Stimulated activated CD4-positive, alpha-beta T cell treated with anti-CD3 and anti-CD28 coated beads, Interleukin-4, amount 100 ng/mL, for 1 hour (primary cell): Measurements from ENCODE around the gene CRHR2.
A peak's percentile ranks its signal among the peaks of the same experiment; 100 is the strongest.
"Not testable (repeated sequence)": the region's sequence is repeated elsewhere in the genome, so short reads cannot be mapped to it uniquely, and the experiment has no call there.

Source experiments
- DNase-seq: peaks from one replicate; pipeline ENCODE4 v3.0.0-alpha.2; 2020

CRHR2 gene

DNA sequence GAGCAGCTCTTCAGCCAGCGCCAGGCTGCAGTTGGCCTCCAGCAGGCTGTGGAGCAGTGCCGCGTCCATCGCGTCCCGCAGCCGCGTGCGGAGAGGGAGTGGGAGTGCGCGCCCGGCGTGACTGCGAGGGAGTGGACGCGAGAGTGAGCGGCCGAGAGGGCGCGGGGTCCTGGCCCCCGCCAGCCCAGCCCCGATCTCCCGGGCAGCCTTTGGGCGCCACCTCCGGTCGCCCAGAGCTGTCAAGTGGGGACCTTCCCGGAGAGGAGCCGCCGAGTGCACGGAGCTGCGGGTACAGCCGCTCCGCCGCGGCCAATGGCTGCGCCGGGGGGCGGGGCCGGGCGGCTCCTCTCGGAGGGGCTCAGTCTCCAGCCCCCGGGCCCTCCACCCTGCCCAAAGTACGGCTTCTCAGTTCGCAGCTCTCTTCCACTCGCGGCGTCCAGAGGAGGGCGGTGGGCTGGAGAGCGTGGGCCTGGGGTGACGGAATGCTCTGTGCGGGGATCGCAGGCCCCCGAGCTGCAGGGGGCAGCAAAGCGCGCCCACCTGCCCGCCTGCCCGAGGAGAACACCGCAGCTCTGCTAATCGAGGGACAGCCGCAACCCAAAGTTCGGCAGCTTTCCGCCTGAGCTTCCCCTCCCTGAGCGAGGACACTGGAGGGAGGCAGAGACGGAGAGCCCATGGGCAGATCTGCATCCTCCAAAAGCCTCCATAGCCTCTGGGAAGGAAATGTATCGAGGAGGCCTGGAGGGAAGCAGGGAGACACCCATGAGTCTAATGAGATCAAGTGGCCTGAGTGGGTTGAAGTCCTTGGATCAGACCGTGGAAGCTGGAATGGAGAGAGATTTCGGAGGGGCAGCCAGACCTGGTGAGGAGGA is at the start of gene CRHR2:
CRHR2 (minus strand) TSS at position 245 of the 872 bp plus-strand sequence; CDS start at position 69, 176 bp downstream.
- peak; percentile 36 for DNase-seq

DNA sequence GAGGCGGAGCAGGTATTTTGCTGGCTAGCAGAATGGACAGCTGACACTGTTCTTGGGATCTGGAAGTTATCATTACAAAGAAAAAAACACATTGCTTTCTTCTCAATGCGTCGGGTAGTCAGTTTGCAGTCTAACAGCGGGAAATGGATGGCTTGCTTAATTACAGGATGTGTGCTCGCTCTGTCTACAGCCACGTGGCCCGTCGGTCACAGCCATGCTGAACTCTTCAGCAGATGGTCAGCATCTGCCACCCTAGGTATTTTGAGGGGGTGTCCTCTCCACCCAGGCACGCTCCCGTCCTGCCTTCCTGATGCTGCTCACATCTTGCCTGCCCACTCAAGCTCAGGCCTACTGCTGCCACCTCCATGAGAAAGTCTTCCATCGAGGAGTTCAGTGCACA is 49.3 kb upstream of the CRHR2 start:
- DNase-seq, result no peak

DNA sequence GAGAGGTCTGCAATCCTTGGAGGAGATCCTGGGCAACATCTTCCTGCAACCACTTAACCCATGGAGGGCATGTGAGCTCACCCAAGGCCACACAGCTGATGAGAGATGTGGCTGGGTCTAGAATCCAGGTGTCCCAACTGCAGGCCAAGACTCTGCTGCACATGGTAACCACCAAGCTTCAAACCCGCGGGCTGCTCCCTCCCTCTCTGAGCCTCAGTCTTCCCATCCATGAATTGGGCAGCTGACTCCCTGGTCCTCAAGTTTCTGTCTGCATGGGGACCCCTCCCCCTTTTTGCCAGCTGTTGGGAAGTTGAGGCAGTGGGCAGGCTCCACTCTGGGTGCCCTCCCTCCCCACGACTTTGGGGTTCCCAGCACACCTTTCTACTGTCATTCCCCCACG is 48.7 kb upstream of the CRHR2 start:
- no peak for DNase-seq

DNA sequence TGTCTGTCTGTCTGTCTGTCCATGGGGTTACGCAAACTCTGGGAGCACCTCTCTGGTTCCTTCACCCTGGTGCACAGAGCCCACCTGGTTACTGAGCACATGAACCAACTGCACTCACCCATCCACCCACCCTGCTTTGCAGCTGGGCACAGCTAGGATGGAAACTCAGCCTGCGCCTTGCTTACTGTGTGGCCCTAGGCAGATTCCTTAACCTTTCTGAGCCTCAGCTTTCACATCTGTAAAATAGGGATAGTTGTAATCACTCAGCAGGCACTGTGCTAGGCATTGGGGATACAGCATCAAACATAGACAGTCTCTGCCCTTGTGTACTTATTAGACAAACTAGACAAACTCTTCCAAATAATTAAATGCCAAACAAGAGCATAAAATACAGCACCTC is 47.8 kb upstream of the CRHR2 start:
- no peak for DNase-seq

DNA sequence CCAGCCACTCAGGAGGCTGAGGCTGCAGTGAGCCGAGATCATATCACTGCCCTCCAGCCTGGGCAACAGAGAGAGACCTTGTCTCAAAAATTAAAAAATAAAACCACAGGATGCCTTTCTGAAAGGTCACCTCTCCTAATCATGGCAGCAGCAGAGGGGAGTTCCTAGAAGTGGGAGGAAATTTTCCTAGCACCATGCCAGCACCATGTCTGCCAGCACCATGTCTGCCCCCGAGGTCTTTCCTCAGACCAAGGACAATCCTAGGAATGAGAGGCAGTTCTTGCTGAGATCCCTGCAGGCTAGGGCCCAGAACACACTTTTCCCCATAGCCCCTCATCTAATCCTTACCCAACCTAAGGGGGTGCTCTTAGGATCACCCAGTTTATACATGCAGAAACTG is 47.4 kb upstream of the CRHR2 start:
- no peak for DNase-seq

DNA sequence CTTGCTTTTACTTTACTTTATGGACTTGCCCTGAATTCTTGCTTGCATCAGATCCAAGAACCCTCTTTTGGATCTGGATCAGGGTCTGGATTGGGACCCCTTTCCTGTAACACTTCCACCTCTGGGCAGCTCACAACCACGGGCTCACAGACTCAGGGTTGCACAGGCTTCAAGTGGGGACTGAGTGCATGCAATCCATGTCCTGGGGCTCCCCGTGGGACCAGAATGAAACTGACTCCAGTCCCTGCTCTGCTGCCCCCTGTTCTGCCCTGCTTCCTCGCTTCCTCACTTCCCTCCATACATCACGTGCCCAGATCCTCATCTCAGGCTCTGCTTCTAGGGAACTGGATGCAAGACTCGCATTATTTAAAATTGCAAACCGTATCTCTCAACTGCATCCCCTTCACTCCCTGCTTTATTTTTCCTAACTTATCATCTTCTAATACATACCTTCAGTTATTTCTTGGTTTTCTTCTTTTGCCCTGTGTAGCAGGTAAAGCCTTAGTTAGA is 46.4 kb upstream of the CRHR2 start:
- no peak for DNase-seq

DNA sequence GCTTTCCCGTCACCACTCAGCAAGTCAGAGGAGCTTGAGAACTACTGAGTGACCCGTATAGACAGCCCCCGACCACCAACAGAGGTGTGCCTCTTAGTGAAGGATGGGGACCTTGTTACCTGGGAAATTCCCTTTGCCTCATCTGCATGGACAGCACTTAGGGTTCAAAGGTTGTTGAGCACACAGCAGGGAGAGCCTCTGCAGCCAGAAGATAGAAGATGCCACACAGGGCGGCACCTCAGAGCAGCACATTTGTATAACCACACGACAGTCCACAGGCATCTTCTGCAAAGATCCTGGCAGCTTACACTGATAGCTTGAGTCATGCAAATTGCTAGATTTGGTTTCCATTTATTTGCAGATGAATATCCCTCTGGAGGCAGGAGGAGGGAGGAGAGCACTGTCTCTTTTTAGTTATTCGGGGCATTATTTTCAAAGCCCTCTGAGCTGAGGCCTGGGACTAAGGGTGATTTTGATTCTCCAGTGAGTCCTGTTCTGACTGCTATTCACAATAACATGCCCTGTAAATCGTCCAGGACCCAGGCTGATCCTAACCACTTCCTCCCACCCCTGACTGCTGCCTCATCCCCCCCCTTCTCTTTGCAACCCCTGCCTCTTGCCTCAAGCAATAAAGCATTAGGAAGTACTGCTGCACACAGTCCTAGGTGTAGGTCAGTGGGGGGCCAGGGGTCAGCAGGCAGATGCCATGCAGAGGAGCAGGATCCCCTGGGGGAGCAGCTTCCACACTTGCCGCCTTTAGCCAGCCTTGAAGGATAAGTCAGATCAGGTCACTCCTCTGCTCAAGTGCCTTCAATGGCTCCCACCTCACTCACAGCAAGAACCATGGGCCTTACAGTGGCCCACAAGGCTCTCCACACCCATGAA is 45.0 kb upstream of the CRHR2 start:
- DNase-seq, result peak; percentile 22

DNA sequence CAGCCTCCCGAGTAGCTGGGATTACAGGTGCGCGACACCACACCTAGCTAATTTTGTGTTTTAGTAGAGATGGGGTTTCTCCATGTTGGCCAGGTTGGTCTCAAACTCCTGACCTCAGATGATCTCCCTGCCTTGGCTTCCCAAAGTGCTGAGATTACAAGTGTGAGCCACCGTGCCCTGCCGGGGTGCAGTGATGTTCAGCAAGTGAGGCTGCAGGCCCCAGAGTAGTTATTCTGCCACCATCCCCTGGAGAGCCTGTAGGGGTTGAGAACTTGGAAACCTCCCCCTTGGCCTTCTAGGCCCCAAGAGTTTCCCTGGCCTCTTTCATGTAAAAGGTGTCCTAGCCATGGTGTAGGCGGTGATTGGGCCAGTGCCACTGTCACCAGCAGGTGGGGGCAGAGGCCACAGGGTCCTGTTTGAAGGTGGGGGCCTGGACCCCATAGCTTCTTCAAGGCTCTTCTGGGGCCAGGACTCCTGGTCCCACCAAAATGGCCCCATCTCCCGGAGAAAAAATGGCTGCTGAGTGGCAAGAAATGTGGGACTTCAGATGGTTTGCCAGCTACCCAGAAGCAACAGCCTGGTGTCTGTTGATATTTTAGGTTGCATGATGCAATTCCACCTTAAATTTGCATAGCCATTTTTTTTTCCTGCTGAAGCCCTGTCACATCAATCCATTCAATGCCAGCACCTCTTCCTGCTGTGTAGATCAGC is 44.2 kb upstream of the CRHR2 start:
- peak; percentile 18 for DNase-seq

DNA sequence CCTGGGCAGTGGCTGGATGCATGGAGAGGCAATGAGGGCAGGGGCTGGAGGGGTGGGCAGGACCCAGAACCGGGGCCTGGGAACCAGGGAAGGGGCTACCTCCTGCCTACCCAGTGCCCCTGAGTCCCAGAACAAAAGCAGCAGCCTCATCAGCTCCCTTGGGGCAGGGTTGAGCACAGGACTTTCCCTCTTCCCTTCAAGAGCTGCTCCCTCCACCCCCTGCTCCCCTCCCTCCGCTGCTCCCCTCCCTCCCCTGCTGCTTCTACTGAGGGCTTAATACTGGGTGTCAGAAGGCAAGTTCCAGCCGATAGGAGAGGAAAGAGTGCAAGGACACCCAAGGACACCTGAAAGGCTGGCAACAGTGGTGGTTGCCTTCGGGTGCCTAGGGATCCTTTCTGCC is 41.5 kb upstream of the CRHR2 start:
- DNase-seq, result no peak

DNA sequence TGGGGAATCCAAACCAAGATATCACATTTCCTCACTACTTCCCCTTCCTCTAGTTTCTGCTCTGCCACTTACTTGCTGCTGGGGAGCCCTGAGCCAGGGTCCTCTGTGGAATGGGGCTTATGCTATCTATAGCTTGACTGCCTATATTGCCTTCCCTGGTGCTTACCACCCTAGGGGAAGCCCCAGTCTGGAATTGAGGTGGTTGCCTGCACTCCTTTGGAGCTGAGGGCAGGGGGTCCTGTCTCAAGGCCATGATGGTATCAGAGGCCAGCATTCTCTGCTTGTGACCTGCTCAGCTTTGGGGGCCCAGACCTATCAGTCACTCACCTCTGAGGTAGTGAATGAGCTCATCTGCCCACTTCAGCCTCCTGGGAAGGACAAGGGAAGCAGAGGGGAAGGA is 40.4 kb upstream of the CRHR2 start:
- no peak for DNase-seq

DNA sequence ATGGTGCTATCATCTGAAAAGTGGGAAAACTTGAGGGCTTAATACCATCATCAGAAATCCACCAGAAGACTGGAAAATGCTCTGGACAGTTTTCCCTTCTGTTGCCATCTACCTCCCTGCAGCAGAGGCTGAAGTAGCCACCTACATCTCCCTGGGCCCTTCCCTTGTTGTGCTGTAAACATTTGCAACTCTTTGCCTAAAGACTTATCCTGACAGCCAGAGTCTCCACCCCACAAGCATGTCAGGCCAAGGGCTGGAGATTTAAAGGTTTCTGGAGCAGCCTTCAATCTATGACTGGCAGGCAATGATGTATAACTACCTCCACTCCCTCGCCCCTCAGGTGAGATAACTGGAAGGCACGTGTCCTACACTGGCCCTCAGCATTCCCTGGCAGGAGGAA is 39.9 kb upstream of the CRHR2 start:
- no peak for DNase-seq

DNA sequence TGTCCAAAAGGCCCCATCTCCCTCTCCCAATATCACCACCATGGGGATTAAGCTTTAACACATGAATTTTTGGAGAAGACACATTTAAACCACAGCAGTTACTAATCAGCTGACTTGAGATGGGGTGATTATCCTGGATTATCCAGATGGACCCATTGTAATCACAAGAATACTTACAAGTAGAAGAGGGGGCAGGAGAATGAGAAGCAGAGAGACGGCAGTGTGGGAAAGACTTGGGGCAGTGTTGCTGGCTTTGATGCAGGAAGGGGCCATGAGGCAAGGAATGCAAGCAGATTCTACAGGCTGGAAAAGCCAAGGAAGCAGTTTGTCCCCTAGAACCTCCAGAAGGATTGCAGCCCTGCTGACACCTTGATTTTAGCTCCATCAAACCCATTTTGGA is 39.0 kb upstream of the CRHR2 start:
- no peak for DNase-seq

DNA sequence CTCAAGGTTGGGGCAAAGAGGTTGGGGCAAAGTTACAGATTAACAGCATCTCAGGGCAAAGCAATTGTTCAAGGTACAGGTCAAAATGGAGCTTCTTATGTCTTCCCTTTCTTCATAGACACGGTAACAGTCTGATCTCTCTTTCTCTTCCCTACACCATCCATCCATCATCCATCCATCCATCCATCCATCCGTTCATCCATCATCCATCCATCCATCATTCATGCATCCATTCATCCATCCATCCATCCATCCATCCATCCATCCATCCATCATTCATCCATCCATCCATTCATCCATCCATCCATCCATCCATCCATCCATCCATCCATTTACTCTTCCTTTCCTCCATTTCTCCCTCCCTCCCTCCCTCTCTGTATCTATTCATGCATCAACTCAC is 37.2 kb upstream of the CRHR2 start:
- not testable (repeated sequence) for DNase-seq

DNA sequence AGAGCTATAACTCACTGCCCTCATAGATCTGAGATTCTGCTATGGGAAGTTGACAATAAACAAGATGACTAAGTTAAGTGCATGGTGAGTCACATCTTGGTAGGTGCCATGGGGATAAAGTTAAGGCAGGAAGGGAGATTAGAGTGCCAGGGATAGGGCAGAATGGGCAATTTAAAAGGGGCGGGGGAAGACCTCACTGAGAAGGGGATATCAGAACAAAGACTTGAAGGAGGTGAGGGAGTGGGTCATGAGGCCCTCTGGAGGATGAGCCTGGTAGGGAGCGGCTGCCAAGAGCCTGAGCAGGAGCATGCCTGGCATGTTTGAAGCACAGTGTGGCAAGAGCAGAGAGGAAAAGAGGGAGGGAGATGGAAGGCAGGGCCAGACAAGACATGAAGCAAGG is 34.9 kb upstream of the CRHR2 start:
- DNase-seq, result no peak

DNA sequence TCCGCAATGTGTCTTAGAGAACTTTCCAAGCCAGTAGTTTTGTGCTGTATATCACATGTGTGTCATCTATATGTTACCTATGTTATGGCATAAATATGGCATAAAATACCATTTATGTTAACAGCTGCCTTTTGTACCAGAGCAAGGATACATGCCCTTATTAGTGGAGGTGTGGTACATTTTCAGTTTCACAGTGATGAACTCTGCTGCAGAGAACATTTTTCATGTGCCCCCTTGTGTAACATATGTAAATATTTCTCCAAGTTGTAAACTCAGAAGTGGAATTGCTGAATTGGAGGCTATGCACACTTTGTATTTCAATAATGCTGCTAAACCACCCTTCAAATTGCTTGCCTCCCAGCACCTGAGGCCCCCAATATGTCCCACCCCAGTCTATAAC is 31.9 kb upstream of the CRHR2 start:
- DNase-seq, result no peak

DNA sequence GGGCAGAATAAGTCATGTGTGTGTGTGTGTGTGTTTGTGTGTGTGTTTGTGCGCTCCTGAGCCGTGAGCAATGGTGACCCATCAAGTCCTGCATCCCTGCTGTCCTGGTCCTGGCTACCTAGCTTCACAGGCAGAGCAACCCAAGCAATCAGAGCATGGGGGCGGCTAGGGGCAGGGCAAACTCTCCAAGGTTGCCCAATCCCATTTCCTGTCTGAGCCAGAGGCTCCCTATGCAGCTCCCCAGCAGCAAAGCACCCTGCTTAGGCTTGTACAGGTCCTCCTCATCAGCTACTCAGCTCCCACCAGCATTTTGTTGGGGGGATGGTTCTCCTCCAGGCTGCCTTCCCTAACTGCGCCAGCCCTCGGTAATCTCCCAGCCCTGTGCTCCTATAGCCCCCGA is 31.1 kb upstream of the CRHR2 start:
- DNase-seq, result no peak

DNA sequence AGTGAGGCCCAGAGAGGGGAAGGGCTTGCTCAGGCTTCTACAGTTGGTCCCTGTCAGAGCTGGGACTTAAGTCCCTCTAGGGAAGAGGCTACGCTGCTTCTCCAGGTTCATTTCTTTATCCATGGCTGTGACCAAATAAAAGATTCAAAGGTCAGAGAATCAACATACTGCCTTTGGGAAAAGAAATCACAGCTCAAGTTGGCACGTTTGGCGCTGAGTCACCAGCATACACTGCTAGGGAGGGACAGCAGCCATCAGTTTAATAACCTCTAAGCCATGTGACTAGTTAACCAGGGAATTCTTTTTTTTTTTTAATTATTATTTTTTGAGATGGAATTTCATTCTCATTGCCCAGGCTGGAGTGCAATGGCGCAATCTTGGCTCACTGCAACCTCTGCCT is 28.4 kb upstream of the CRHR2 start:
- DNase-seq, result no peak

DNA sequence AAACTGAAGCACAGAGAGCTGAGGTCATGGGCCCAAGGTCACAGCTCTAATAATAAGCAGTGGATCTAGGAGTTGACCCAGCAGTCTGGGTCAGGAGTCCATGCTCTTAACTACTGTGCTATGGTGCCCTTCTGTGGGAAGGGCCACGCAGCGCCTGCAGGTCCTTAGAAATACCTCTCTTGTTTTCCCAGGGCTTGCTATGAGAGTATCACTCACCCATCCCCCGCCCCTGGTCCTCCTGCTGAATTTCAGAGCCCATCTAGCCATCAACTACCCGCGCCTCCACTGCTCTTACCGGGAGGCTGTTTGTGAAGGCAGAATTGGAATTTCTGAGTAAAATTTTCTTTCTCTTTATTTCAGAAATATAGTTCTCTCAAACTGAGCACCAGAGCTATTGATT is 27.3 kb upstream of the CRHR2 start:
- no peak for DNase-seq

DNA sequence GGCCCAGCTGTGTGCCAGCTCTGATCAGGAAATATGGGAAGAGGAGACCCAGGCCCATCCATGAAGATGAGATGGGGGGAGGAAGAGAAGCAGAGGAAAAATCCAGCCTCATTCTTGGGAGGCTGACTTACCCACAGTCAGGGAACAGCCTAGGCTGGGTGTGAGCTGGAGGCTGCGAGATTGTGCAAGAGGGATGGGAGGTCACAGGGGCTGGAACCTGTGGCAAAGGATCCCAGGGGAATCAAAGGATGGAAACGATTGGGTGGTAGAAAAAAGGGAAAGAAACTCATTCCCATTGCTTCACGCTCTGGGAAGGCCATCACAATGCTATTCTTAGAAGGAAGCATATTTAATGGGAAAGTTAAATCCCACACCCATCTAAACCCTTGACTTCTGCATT is 26.7 kb upstream of the CRHR2 start:
- DNase-seq, result no peak

DNA sequence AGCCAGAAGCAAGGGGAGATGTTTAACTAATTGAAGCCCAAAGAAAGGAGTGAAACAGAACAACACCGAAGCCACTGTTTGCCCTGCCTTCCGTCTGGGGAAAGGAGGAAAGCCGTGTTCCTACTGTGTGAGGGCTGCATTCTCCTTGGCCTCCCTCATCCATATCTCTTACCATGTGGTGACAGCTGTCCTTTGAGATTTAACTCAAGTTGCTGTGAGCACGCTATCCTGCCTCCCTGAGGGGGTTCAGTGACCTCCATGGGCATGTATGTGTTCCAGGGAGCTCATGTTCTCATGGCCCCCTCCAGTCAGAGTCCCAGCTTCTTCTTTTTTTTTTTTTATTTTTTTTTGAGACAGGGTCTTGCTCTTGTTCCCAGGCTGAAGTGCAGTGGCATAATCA is 26.2 kb upstream of the CRHR2 start:
- DNase-seq, result no peak

DNA sequence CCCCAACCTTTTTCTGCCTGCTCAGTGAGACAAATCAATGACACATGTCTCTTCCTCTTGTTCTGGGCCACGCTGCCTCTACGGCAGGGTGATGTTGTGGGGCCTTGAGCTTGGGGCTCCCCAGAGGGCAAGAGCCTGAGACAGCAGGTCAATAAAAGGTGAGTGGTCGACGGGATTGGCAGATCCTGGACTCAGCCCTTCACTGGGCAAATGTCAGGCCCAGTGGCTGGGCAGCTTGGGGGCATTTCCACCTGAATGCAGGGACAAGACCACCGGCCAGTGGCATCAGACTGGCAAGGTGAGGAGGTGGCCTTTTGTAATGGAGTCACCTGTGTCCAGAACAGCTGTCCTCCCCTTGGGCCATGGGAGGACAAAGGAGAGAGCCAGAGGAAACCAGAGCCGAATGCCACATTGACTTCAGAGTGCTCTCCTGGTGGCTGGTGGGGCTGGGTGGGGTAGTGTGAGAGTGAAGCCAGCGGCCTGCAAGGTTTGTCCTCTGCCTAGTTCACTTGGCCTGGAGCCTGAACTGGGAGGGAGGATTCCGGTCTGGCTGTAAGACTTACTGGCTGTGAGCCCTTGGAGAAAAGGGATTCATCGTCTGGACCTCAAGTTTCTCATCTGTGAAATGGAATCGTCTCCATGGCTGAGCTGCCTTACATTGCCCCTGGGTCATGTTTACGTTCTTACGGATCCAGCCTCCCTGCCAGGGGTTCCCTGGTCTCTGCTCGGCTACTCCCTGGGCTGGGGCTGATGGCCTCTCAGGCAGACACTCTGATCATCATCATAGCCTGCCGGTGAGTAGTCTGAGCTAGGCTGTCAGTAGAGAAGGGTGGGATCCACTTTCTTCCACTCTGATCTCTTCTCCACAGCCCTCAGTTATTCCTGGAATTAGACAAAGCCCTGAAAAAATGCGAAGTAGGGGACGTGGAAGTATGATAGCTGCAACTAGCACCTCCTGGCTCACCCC is 25.4 kb upstream of the CRHR2 start:
- no peak for DNase-seq

DNA sequence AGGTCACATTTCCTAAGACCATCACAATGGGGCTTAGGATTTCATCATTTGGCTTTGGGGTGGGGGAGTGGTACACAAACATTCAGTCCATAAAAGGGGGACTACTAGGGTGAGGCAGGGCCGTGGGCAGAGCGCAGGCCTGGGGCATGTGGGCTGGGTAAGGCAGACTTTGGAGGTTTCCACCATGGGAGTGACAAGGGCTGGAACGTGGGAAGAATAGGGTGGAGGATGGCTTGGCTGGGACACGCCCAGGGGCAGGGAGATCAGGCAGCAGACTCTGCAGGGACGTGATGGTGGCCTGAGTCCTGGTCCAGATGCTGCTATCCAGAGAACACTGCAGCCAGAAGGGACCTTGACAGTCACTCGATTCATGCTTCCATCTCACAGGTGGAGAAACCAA is 24.7 kb upstream of the CRHR2 start:
- no peak for DNase-seq
